LNCAP (cell line): ENCODE measurements around the gene SIRPG.

ENCODE experiments used
- TF ChIP-seq, protein P1 (sequence below): fragments of 450-650 bp; IDR thresholded peaks from 2 replicates; pipeline ENCODE4 v1.5.1; 2017; ENCODE audit warnings: mild to moderate bottlenecking

Gene SIRPG

DNA sequence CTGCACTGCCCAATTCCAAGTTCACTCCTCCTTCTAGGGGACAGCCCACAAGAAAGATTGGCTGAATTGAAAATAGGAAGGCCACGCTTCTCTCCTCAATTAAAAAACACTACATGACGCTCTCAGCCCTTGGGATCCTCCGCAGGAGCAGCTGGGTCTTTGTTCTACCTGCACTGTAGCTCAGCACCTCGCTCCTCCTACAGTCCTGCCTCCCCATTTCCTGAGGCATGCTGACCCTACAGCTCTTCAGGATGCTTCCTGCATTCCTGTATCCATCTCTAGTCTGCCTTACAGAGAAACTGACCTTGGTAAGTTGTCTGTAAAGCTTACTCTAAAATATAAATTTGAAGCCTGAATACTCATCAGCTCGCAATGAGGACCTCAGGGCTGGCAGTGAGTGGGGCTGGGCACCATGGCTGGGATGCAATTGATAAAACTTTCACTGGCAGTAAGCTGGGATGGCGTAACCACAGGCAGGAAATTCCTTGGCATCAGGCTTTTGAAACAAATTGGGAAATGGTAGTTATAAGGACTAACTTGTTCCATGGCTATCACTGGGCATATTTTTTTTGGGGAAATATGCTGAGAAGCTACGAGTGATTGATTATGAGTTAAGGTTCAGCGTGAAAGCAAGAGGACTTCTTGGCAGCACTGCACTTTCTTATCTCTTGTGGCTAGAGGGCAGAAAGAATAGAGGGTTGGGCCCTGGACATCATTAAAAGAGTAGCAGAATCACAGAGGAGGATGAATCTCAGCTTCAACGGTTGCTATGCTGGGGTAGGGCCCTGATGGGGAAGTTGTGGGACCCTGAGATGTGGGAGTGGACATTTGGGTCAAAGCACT is 26.0 kb downstream of the SIRPG start:
- TF ChIP-seq, protein P1, sequence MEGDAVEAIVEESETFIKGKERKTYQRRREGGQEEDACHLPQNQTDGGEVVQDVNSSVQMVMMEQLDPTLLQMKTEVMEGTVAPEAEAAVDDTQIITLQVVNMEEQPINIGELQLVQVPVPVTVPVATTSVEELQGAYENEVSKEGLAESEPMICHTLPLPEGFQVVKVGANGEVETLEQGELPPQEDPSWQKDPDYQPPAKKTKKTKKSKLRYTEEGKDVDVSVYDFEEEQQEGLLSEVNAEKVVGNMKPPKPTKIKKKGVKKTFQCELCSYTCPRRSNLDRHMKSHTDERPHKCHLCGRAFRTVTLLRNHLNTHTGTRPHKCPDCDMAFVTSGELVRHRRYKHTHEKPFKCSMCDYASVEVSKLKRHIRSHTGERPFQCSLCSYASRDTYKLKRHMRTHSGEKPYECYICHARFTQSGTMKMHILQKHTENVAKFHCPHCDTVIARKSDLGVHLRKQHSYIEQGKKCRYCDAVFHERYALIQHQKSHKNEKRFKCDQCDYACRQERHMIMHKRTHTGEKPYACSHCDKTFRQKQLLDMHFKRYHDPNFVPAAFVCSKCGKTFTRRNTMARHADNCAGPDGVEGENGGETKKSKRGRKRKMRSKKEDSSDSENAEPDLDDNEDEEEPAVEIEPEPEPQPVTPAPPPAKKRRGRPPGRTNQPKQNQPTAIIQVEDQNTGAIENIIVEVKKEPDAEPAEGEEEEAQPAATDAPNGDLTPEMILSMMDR, result no peak

GRCh38 chr20:1630186-1630585 is 27.4 kb downstream of the SIRPG start:
- TF ChIP-seq, protein P1, result no peak

DNA sequence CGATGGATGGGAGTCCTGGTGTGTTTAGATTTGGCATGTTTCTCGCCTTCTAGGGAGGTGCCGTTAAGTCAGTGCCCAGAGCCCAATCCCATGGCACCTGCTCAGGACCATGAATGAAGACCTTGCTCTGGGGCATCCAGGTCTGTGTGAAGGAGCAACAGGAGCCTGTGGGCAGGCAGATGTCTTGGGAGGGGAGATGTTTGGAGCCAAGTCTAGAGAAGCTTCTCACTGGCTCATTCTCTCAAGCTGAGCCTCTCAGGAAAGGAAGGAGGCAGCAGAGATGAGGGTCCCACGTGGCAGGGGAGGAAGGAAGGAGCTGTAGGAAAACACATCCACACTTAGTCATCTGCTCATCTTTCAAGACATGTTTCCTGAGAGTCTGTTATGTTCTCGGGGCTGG is 28.3 kb downstream of the SIRPG start:
- TF ChIP-seq, protein P1, result no peak

- TF ChIP-seq, protein P1, result no peak
Observed at GRCh38 chr20:1628621-1629020, 29.0 kb downstream of the SIRPG start.

DNA sequence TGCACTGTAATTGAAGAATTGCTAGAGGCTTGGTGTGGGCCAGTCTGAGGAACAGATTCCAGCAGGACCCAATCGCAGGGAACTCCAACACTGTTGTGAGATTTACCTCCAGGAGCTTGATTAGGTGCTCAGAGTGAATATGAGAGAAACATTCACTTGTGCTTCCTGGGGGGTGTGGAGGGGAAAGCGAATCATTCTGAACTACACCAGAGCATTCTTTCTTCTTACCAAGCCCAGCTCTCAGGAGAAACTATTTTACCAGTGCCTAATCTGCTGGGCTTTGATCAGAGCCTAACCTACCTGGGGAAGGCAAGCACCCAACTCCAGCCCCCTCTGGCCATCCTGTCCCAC is 30.4 kb downstream of the SIRPG start:
- TF ChIP-seq, protein P1, result no peak

- TF ChIP-seq, protein P1, result no peak
Observed at GRCh38 chr20:1626528-1627199, 30.9 kb downstream of the SIRPG start.

GRCh38 chr20:1625083-1625690 is 32.4 kb downstream of the SIRPG start:
- TF ChIP-seq, protein P1, result no peak
